Measurements from ENCODE around the gene ITSN2. TPM values are rescaled to one million over a fixed set of nuclear protein-coding genes. Genes with fewer than 3 reads are reported as not detected.

ITSN2 gene
- total RNA-seq, 1 experiment from 2014 or later: 21.9 TPM

DNA sequence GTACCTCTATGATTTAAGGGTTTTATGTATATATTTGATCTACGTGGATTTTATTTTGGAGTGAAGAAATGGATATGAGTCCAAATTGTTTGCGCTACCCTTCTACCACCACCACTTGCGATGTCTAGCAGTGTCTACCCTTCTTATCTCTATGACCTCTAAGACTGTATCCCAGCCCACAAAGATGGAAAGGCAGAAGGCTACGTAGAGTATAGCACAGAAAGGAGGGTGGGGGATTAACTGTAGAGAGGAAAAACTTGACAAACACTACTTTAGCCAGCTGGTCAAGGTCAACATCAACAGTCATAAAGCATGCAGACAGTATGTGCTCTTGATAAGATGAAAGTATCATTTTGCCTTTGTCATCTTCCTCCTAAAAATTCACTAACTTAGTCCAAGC, 14.4 kb downstream of the ITSN2 start:
- H3K4me3 ChIP-seq (ENCODE audit: low read length): no peak overlapping the region
- no peaks in the 10 kb centered on the region for H3F3A ChIP-seq (ENCODE audit: low read length, unreplicated experiment)
- POLR2A ChIA-PET (ENCODE audit: unreplicated experiment): no interaction called here

DNA sequence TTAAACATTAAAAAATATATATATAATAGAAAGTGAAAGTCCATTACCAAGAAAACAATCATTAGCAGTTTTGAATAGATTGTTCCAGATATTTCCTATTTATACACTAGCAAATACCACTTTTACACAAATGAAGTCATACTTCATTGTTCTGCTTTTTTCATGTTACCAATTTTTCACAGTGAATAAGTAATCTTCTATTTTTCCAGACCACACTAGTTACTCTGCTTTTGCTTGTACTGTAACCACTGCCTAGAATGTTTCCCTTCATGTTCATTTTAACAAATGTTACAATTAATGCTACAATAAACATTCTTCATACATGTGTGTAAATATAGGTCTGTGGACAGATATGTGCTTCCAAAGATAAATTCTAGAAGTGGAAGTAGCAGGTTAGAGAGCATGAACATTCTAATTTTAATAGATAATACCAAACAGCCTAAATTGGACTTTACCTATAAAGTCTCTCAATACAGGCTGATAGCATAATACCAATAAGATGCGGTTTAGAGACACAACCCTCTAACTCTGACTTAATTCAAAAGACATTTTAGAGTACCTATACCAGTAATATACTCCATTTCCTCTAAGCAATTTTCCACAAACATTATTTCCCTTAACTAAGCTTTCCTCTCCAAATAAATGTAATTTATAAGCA, 17.0 kb downstream of the ITSN2 start:
- H3K27me3 ChIP-seq (ENCODE audit: low read length): no peaks in the 10 kb centered on the region
- H3K36me3 ChIP-seq (ENCODE audit: low read depth, low read length): no peaks in the 10 kb centered on the region
- intact Hi-C loops (cut with micrococcal nuclease): no loop called here
- no peak overlapping the region for H3K9ac ChIP-seq (ENCODE audit: low read length)
- H3K9me3 ChIP-seq (ENCODE audit: low read length): no peaks in the 10 kb centered on the region
- H3K79me2 ChIP-seq (ENCODE audit: low read length): peaks cover 81% of the 10 kb centered on the region
- H3K4me1 ChIP-seq (ENCODE audit: insufficient read depth, low read length): no peaks in the 10 kb centered on the region
- H2AFZ ChIP-seq (ENCODE audit: low read length): no peak overlapping the region
- TF ChIP-seq, protein P1, sequence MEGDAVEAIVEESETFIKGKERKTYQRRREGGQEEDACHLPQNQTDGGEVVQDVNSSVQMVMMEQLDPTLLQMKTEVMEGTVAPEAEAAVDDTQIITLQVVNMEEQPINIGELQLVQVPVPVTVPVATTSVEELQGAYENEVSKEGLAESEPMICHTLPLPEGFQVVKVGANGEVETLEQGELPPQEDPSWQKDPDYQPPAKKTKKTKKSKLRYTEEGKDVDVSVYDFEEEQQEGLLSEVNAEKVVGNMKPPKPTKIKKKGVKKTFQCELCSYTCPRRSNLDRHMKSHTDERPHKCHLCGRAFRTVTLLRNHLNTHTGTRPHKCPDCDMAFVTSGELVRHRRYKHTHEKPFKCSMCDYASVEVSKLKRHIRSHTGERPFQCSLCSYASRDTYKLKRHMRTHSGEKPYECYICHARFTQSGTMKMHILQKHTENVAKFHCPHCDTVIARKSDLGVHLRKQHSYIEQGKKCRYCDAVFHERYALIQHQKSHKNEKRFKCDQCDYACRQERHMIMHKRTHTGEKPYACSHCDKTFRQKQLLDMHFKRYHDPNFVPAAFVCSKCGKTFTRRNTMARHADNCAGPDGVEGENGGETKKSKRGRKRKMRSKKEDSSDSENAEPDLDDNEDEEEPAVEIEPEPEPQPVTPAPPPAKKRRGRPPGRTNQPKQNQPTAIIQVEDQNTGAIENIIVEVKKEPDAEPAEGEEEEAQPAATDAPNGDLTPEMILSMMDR (conservative IDR thresholded peaks at IDR 0.05; ENCODE audit: low read depth, low read length): no peak
- TF ChIP-seq EZH2phosphoT487 (IDR thresholded peaks at IDR 0.05; ENCODE audit: borderline replicate concordance, low read length) (no peak), EZH2 (IDR thresholded peaks at IDR 0.05; ENCODE audit: low read length, unreplicated experiment) (no peak)
- H3K27ac ChIP-seq (ENCODE audit: low read length): no peak overlapping the region
- no peaks in the 10 kb centered on the region for H3K9me2 ChIP-seq (replicated peaks; ENCODE audit: low read length)
- ChIA-PET CTCF (no interaction called here), POLR2A (ENCODE audit: unreplicated experiment) (no interaction called here)
- H3K4me2 ChIP-seq (ENCODE audit: low read length): no peak overlapping the region
- H4K20me1 ChIP-seq (ENCODE audit: low read length): no peaks in the 10 kb centered on the region
- ATAC-seq (no peak), DNase-seq (no peak)
- no TSS peak for BruUV-seq (replicated peaks)
- no peak overlapping the region for H3K4me3 ChIP-seq (ENCODE audit: low read length)
- no peaks in the 10 kb centered on the region for H3F3A ChIP-seq (ENCODE audit: low read length, unreplicated experiment)

More for the DNA sequence above, 14.4 kb downstream of the ITSN2 start:
- H3K36me3 ChIP-seq (ENCODE audit: low read depth, low read length): no peaks in the 10 kb centered on the region
- no peaks in the 10 kb centered on the region for H3K9me2 ChIP-seq (replicated peaks; ENCODE audit: low read length)
- H3K79me2 ChIP-seq (ENCODE audit: low read length): peaks cover 87% of the 10 kb centered on the region
- no peaks in the 10 kb centered on the region for H3K27me3 ChIP-seq (ENCODE audit: low read length)
- intact Hi-C loops (cut with micrococcal nuclease): no loop called here
- H3K4me1 ChIP-seq (ENCODE audit: insufficient read depth, low read length): no peaks in the 10 kb centered on the region
- peaks cover 4% of the 10 kb centered on the region; the same call in 1 of the 2 replicates for H4K20me1 ChIP-seq (ENCODE audit: low read length)
- CTCF ChIA-PET: no interaction called here
- no peaks in the 10 kb centered on the region for H3K9me3 ChIP-seq (ENCODE audit: low read length)
- H2AFZ ChIP-seq (ENCODE audit: low read length): no peak overlapping the region
- BruUV-seq (replicated peaks): no TSS peak
- TF ChIP-seq, protein P1 (conservative IDR thresholded peaks at IDR 0.05; ENCODE audit: low read depth, low read length): no peak
- TF ChIP-seq EZH2phosphoT487 (IDR thresholded peaks at IDR 0.05; ENCODE audit: borderline replicate concordance, low read length): no peak
- no peak for TF ChIP-seq EZH2 (IDR thresholded peaks at IDR 0.05; ENCODE audit: low read length, unreplicated experiment)
- no peak for DNase-seq
- no peak overlapping the region for H3K9ac ChIP-seq (ENCODE audit: low read length)
- no peak overlapping the region for H3K4me2 ChIP-seq (ENCODE audit: low read length)
- no peak for ATAC-seq
- no peak overlapping the region for H3K27ac ChIP-seq (ENCODE audit: low read length)

DNA sequence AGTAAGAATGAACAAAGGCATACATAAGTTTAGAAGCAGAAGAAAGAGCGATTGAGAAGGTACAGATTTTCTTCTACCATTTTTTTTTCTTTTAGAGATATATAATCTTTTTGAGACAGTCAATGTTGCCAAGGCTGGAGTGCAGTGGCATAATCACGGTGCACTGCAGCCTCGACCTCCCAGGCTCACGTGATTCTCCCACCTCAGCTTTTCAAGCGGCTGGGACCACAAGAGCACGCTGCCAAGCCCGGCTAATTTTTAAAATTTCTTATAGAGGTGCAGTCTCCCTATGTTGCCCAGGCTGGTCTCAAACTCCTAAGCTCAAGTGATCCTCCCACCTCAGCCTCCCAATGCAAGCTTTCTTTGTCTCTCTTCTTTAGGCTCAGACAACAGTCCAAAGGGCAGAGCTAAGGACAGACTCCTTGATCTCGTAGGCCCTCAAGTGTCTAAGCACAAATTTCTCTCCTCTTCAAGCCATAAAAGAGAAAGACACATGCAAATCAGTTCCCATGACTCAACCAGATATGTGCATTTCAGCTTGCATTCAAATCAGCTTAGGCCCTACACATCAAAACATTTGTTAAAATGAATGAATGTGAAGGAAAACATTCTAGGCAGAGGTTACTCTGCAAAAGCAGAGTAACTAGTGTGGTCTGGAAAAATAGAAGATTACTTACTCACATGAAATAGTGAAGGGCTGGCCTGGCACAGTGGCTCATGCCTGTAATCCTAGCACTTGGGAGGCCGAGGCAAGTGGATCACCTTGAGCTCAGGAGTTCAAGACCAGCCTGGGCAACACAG, 18.0 kb downstream of the ITSN2 start:
- no peak for ATAC-seq
- Histone ChIP-seq H3K27ac (ENCODE audit: low read length) (no peak overlapping the region), H3K36me3 (ENCODE audit: low read depth, low read length) (no peaks in the 10 kb centered on the region), H3K9me2 (replicated peaks; ENCODE audit: low read length) (no peaks in the 10 kb centered on the region), H2AFZ (ENCODE audit: low read length) (no peak overlapping the region), H3F3A (ENCODE audit: low read length, unreplicated experiment) (no peaks in the 10 kb centered on the region), H3K9me3 (ENCODE audit: low read length) (no peaks in the 10 kb centered on the region), H3K9ac (ENCODE audit: low read length) (no peak overlapping the region), H3K79me2 (ENCODE audit: low read length) (peaks cover 77% of the 10 kb centered on the region), H3K4me3 (ENCODE audit: low read length) (no peak overlapping the region), H4K20me1 (ENCODE audit: low read length) (no peaks in the 10 kb centered on the region), H3K27me3 (ENCODE audit: low read length) (no peaks in the 10 kb centered on the region), H3K4me1 (ENCODE audit: insufficient read depth, low read length) (no peaks in the 10 kb centered on the region), H3K4me2 (ENCODE audit: low read length) (no peak overlapping the region)
- no TSS peak for BruUV-seq (replicated peaks)
- POLR2A ChIA-PET (ENCODE audit: unreplicated experiment): no interaction called here
- no peak for DNase-seq
- CTCF ChIA-PET: interaction anchor here (0.6 kb wide), 1 partner anchor 49 kb away, joined by 5 read pairs; no protein-coding TSS in a partner anchor
- intact Hi-C loops (cut with micrococcal nuclease): no loop called here
- TF ChIP-seq EZH2phosphoT487 (IDR thresholded peaks at IDR 0.05; ENCODE audit: borderline replicate concordance, low read length) (no peak), EZH2 (IDR thresholded peaks at IDR 0.05; ENCODE audit: low read length, unreplicated experiment) (no peak)
- TF ChIP-seq, protein P1 (conservative IDR thresholded peaks at IDR 0.05; ENCODE audit: low read depth, low read length): no peak
